Gastrocnemius medialis (tissue), 4 donors: Measurements from ENCODE around the gene ADGRV1. TPM values are rescaled to one million over a fixed set of nuclear protein-coding genes. Genes with fewer than 3 reads are reported as not detected.

Experiments
- ATAC-seq, 2 donors: fragments of 150-250 bp; one replicate each; pipeline ENCODE4 v1.9.1; 2016
- DNase-seq, 2 donors: peaks; one replicate each; pipeline ENCODE4 v3.0.0-alpha.2; 2019
- H3K27ac ChIP-seq, 4 donors: fragments of 200-600 bp; sonication (generic); 1 replicate in 1 of 4; 2 replicates in 3 of 4; pipeline ENCODE4 v1.5.1; 2016 to 2018; ENCODE audit warnings: mild to moderate bottlenecking in 2 of 4, moderate library complexity in 1 of 4
- H3K27me3 ChIP-seq, 3 donors: fragments of 200-600 bp; sonication (generic) in 2 of 3; 1 replicate in 1 of 3; 2 replicates in 2 of 3; pipeline versions ENCODE4 v1.5.1 to v1.6.0; 2016 to 2019; ENCODE audit warnings: mild to moderate bottlenecking in 1 of 3, moderate library complexity in 1 of 3
- H3K36me3 ChIP-seq, 2 donors: fragments of 200-600 bp; sonication (generic) in 1 of 2; one replicate each; pipeline ENCODE4 v1.5.1; 2017 to 2018
- H3K4me1 ChIP-seq, 2 donors: fragments of 200-600 bp; sonication (generic) in 1 of 2; one replicate each; pipeline ENCODE4 v1.5.1; 2016 to 2017; ENCODE audit warnings: mild to moderate bottlenecking in 2 of 2
- H3K4me3 ChIP-seq, 4 donors: fragments of 200-600 bp; sonication (generic) in 3 of 4; 1 replicate in 1 of 4; 2 replicates in 3 of 4; pipeline ENCODE4 v1.5.1; 2016 to 2019; ENCODE audit warnings: mild to moderate bottlenecking in 2 of 4
- H3K9me3 ChIP-seq, 3 donors: fragments of 200-600 bp; sonication (generic) in 2 of 3; 1 replicate in 1 of 3; 2 replicates in 2 of 3; pipeline ENCODE4 v1.5.1; 2016 to 2019
- CTCF ChIP-seq, 5 experiments: fragments of 450-650 bp in 3 of 5; fragments of 200-600 bp in 2 of 5; sonication (generic) in 2 of 5; IDR thresholded peaks in 4 of 5; conservative IDR thresholded peaks in 1 of 5; 1 replicate in 4 of 5; 2 replicates in 1 of 5; pipeline ENCODE4 v1.5.1; 2016 to 2019; ENCODE audit warnings: antibody characterized with exemption in 5 of 5, mild to moderate bottlenecking in 3 of 5, moderate library complexity in 3 of 5
- POLR2A ChIP-seq, 2 donors: fragments of 450-650 bp; IDR thresholded peaks; one replicate each; pipeline ENCODE4 v1.6.1; 2017; ENCODE audit warnings: antibody characterized with exemption in 2 of 2, mild to moderate bottlenecking in 2 of 2, moderate library complexity in 2 of 2
- in situ Hi-C, 4 donors: fragments of 200-750 bp; cut with MboI; loops; one replicate each; pipeline versions ENCODE4 v1.15.0 to v1.8.0; 2017; ENCODE audit warnings: low sequenced_read_pairs in 4 of 4
- intact Hi-C: fragments of 100-400 bp; cut with DNase I; formaldehyde crosslinking; loops from one replicate; pipeline ENCODE4 v1.15.1; 2023; ENCODE audit warnings: low total_unique reads
- total RNA-seq, 4 donors: library from RNA; depleted of rRNA; stranded (reverse); fragments of >200 nt; gene quantifications; one replicate each; pipeline versions ENCODE4 v1.1.0 to v1.2.3, GENCODE V29; 2016

The ADGRV1 gene
- total RNA-seq, 4 donors from 2014 or later: 0.22 to 0.41 TPM; not detected in 2

- no peak for TF ChIP-seq POLR2A (IDR thresholded peaks at IDR 0.05)
- ATAC-seq: no peak
- intact Hi-C loops: no loop called here
- no peak overlapping the region for H3K4me3 ChIP-seq
- no peaks in the 10 kb centered on the region for H3K27me3 ChIP-seq
- H3K9me3 ChIP-seq: no peaks in the 10 kb centered on the region
- DNase-seq: no peak
- H3K27ac ChIP-seq: no peak overlapping the region
- H3K36me3 ChIP-seq: no peaks in the 10 kb centered on the region
- in situ Hi-C loops: loop anchor here in 1 of 4 donors (25.0 kb wide), 1 partner anchor 558 kb away; no protein-coding TSS in a partner anchor
- H3K4me1 ChIP-seq: no peaks in the 10 kb centered on the region
Observed at GRCh38 chr5:90854169-90854568, 295.6 kb downstream of the ADGRV1 start.

- Histone ChIP-seq H3K36me3 (no peaks in the 10 kb centered on the region), H3K9me3 (no peaks in the 10 kb centered on the region), H3K27me3 (no peaks in the 10 kb centered on the region), H3K27ac (no peak overlapping the region), H3K4me1 (no peaks in the 10 kb centered on the region), H3K4me3 (no peak overlapping the region)
- ATAC-seq (peak in 1 of 2 donors; percentile 45), DNase-seq (no peak)
- TF ChIP-seq POLR2A (IDR thresholded peaks at IDR 0.05): no peak
- no peak for TF ChIP-seq CTCF (IDR thresholded peaks at IDR 0.05 in 4 of 5, conservative IDR thresholded peaks at IDR 0.05 in 1 of 5)
- in situ Hi-C loops (loop anchor here in 1 of 4 donors (25.0 kb wide), 1 partner anchor 557 kb away; no protein-coding TSS in a partner anchor), intact Hi-C loops (no loop called here)
Observed at GRCh38 chr5:90855296-90856010, 296.9 kb downstream of the ADGRV1 start.

GRCh38 chr5:90861843-90862586 is 303.4 kb downstream of the ADGRV1 start:
- no peak for DNase-seq
- peak in 1 of 2 donors; percentile 71 for ATAC-seq
- in situ Hi-C loops: loop anchor here (10.0 to 25.0 kb wide), 5 partner anchors 243 to 563 kb away; partner anchors contain the start of gene ARRDC3 (in 1 of the 4)

GRCh38 chr5:90865180-90865579 is 306.6 kb downstream of the ADGRV1 start:
- H3K36me3 ChIP-seq: no peaks in the 10 kb centered on the region
- H3K4me3 ChIP-seq: no peak overlapping the region
- no peak for DNase-seq
- H3K27me3 ChIP-seq: no peaks in the 10 kb centered on the region
- peak overlapping the region in 1 of 4 donors; percentile 55 for H3K27ac ChIP-seq
- TF ChIP-seq CTCF (IDR thresholded peaks at IDR 0.05 in 4 of 5, conservative IDR thresholded peaks at IDR 0.05 in 1 of 5) (no peak), POLR2A (IDR thresholded peaks at IDR 0.05) (no peak)
- intact Hi-C loops (loop anchor here (5.0 kb wide), 1 partner anchor 237 kb away; no protein-coding TSS in a partner anchor), in situ Hi-C loops (loop anchor here (10.0 to 25.0 kb wide), 5 partner anchors 240 to 560 kb away; partner anchors contain the start of gene ARRDC3 (in 1 of the 4))
- no peaks in the 10 kb centered on the region for H3K9me3 ChIP-seq
- peaks cover 0 to 25% of the 10 kb centered on the region in 2 donors for H3K4me1 ChIP-seq
- ATAC-seq: peak in 1 of 2 donors; percentile 57

More at GRCh38 chr5:90861843-90862586, 303.4 kb downstream of the ADGRV1 start:
- no peak for TF ChIP-seq POLR2A (IDR thresholded peaks at IDR 0.05)
- TF ChIP-seq CTCF (IDR thresholded peaks at IDR 0.05 in 4 of 5, conservative IDR thresholded peaks at IDR 0.05 in 1 of 5): no peak
- H3K9me3 ChIP-seq: no peaks in the 10 kb centered on the region
- peaks cover 0 to 25% of the 10 kb centered on the region in 2 donors for H3K4me1 ChIP-seq
- H3K36me3 ChIP-seq: no peaks in the 10 kb centered on the region
- no peak overlapping the region for H3K27ac ChIP-seq
- no peak overlapping the region for H3K4me3 ChIP-seq
- no peaks in the 10 kb centered on the region for H3K27me3 ChIP-seq
- intact Hi-C loops: no loop called here
